Stimulated activated naive CD8-positive, alpha-beta T cell treated with anti-CD3 and anti-CD28 coated beads, Interleukin-15, amount 100 ng/mL, for 72 hours (primary cell): Measurements from ENCODE around the gene KCNB1.

Experiments
- ATAC-seq: fragments of 150-1000 bp; cut with Tn5 transposase; 2 replicates; pipeline ENCODE4 v1.10.0; 2021; ENCODE audit warnings: mild to moderate bottlenecking, moderate library complexity
- DNase-seq, 2 donors: peaks; one replicate each; pipeline ENCODE4 v3.0.0; 2021 to 2022
- H3K27ac Mint-ChIP-seq, 2 donors: one replicate each; pipeline ENCODE4 v1.8.0; 2022; ENCODE audit warnings: mild to moderate bottlenecking in 2 of 2, mixed read lengths in 2 of 2, moderate library complexity in 2 of 2
- H3K27me3 Mint-ChIP-seq: one replicate; pipeline ENCODE4 v1.8.0; 2022; ENCODE audit warnings: mixed read lengths
- H3K4me1 Mint-ChIP-seq: one replicate; pipeline ENCODE4 v1.8.0; 2022; ENCODE audit warnings: mild to moderate bottlenecking, mixed read lengths
- H3K4me3 Mint-ChIP-seq, 2 donors: one replicate each; pipeline ENCODE4 v1.8.0; 2022; ENCODE audit warnings: mild to moderate bottlenecking in 2 of 2, mixed read lengths in 2 of 2, moderate library complexity in 1 of 2
- H3K9me3 Mint-ChIP-seq, 2 donors: one replicate each; pipeline ENCODE4 v1.8.0; 2022; ENCODE audit warnings: mixed read lengths in 2 of 2

The KCNB1 gene

DNA sequence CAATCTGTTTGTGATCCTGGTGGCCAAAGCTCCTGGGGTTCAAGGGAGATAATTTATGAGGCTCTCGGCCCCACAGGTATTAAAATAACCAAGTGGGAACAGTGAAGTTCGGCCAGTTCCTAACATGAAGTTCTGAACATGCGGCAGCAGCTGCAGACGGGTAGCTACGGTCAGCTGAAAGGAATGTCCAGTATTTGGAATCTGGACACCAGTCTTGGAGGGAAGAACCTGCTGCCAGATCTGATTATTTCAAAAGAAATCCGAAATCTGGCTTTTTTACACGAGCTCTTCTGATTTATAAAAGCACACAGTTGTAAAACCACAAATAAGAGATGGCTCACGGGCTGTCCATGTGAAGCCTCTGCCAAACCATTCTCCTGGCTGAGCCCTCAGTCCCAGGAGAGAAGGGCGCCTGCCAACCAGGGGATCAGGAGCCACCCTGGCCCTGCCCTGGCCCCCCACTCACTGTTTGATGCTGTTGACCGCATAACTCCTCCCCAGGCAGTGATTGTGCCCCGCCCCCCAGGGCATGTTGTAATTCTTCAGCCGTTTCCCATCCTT lies 28.2 kb upstream of the KCNB1 start:
- H3K27ac Mint-ChIP-seq, result no peak overlapping the region
- peaks cover 51% of the 10 kb centered on the region for H3K27me3 Mint-ChIP-seq
- DNase-seq (no peak), ATAC-seq (no peak)
- H3K4me1 Mint-ChIP-seq, result peaks cover 7% of the 10 kb centered on the region
- H3K9me3 Mint-ChIP-seq, result no peaks in the 10 kb centered on the region
- H3K4me3 Mint-ChIP-seq, result no peak overlapping the region

GRCh38 chr20:49508435-49509199 lies 26.1 kb upstream of the KCNB1 start:
- H3K27me3 Mint-ChIP-seq, result peaks cover 42% of the 10 kb centered on the region
- H3K27ac Mint-ChIP-seq, result peak overlapping the region in 1 of 2 donors; percentile 42
- H3K4me3 Mint-ChIP-seq, result no peak overlapping the region
- no peak for ATAC-seq
- peaks cover 7% of the 10 kb centered on the region for H3K4me1 Mint-ChIP-seq
- H3K9me3 Mint-ChIP-seq, result no peaks in the 10 kb centered on the region
- DNase-seq, result peak in 1 of 2 donors; percentile 7

DNA sequence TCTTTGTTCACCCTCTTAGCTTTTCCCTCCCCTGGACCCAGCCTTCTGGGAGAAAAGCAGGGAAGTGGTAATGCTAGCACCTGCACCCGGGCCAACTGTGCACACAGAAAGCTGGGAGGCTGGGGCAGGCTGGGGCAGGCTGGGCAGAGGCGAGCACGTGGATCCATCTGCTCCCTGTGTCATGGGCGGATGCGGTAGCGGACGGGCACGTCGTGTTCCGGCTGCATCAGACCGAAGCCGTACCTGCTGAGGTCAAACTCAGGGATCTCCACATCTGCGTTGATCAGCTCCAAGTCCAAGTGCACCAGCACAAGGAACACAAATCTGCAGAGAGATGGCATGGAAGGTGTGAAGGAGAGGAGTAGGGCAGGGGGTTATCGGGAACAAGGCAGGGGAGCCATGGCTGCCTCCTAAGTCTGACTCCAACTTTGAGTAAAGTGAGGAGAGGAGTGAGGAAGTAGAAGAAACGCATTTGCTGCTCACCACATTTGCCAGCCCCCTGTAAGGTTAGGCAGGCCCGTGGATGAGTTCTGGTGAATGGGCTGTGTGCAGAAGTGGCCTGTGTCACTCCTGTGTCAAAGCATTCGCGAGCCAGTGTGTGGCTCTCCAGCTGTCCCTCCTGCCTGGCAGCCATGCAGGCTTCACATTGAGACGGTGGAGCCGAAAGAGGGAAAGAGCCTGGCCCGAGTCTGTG lies 25.4 kb upstream of the KCNB1 start:
- H3K4me3 Mint-ChIP-seq, result no peak overlapping the region
- DNase-seq, result no peak
- no peak for ATAC-seq
- peaks cover 40% of the 10 kb centered on the region for H3K27me3 Mint-ChIP-seq
- peaks cover 7% of the 10 kb centered on the region for H3K4me1 Mint-ChIP-seq
- H3K27ac Mint-ChIP-seq, result no peak overlapping the region
- no peaks in the 10 kb centered on the region for H3K9me3 Mint-ChIP-seq

DNA sequence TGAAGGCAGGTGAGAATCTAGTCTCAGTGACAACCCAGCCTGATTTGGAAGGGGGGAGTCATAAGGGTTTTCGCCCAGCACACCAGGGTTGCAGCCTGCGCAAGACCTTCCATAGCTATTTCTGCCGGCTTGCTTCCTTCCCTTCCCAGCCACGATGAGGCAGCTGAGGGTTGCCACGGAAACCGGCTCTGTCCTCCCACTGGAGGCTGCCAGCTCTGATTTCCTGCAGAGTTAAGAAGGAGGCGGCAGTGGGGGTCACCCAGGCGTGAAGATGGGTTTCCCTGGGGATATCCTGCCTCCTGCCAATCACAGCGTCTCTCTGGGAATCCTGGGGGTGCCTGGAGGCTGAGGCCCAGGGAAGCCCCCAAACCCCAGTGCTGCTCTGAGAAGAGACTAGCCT lies 23.1 kb upstream of the KCNB1 start:
- Mint-ChIP-seq H3K27ac (no peak overlapping the region), H3K27me3 (peaks cover 40% of the 10 kb centered on the region), H3K4me1 (peaks cover 7% of the 10 kb centered on the region), H3K9me3 (no peaks in the 10 kb centered on the region), H3K4me3 (no peak overlapping the region)
- no peak for DNase-seq
- no peak for ATAC-seq

- no peak overlapping the region for H3K27ac Mint-ChIP-seq
- peaks cover 30% of the 10 kb centered on the region for H3K27me3 Mint-ChIP-seq
- DNase-seq, result no peak
- no peak for ATAC-seq
- no peaks in the 10 kb centered on the region for H3K9me3 Mint-ChIP-seq
- peaks cover under 1% of the 10 kb centered on the region for H3K4me1 Mint-ChIP-seq
- no peak overlapping the region for H3K4me3 Mint-ChIP-seq
These were observed 20.7 kb upstream of the KCNB1 start for GRCh38 chr20:49503176-49503575.

GRCh38 chr20:49501917-49502316 lies 19.4 kb upstream of the KCNB1 start:
- DNase-seq (no peak), ATAC-seq (no peak)
- H3K27ac Mint-ChIP-seq, result no peak overlapping the region
- H3K4me1 Mint-ChIP-seq, result no peaks in the 10 kb centered on the region
- H3K27me3 Mint-ChIP-seq, result peaks cover 30% of the 10 kb centered on the region
- H3K9me3 Mint-ChIP-seq, result no peaks in the 10 kb centered on the region
- H3K4me3 Mint-ChIP-seq, result no peak overlapping the region

GRCh38 chr20:49497398-49497669 lies 14.9 kb upstream of the KCNB1 start:
- ATAC-seq, result no peak
- no peak for DNase-seq
- no peaks in the 10 kb centered on the region for H3K9me3 Mint-ChIP-seq
- H3K27me3 Mint-ChIP-seq, result peaks cover 29% of the 10 kb centered on the region
- no peaks in the 10 kb centered on the region for H3K4me1 Mint-ChIP-seq
- H3K27ac Mint-ChIP-seq, result no peak overlapping the region
- no peak overlapping the region for H3K4me3 Mint-ChIP-seq

- Mint-ChIP-seq H3K4me3 (no peak overlapping the region), H3K9me3 (peaks cover 0 to 5% of the 10 kb centered on the region in 2 donors), H3K27ac (no peak overlapping the region), H3K27me3 (peaks cover 35% of the 10 kb centered on the region), H3K4me1 (no peaks in the 10 kb centered on the region)
- ATAC-seq (no peak), DNase-seq (no peak)
These were observed 14.3 kb upstream of the KCNB1 start for GRCh38 chr20:49496553-49497397.

DNA sequence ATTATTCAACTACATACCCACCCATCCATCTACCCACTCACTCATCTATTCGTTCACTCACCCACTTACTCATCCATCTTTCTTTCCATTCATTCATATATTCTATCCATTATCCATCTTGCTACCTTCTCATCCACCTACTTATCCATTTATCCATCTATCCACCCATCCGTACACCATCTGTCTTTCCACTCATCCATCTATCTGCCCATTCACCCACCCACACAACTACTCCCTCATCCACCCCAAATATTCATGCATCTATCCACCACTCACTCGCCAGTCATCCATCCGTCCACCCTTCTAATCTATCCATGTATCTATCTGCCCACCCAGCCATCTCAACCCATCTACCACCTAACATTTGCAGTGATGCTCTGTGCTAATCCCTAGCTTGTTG lies 13.6 kb upstream of the KCNB1 start:
- H3K27me3 Mint-ChIP-seq, result peaks cover 42% of the 10 kb centered on the region
- H3K27ac Mint-ChIP-seq, result no peak overlapping the region
- H3K4me3 Mint-ChIP-seq, result no peak overlapping the region
- DNase-seq, result no peak
- peaks cover 0 to 12% of the 10 kb centered on the region in 2 donors for H3K9me3 Mint-ChIP-seq
- H3K4me1 Mint-ChIP-seq, result no peaks in the 10 kb centered on the region
- ATAC-seq, result no peak

GRCh38 chr20:49490689-49491088 lies 8.2 kb upstream of the KCNB1 start:
- no peak overlapping the region for H3K27ac Mint-ChIP-seq
- DNase-seq (no peak), ATAC-seq (no peak)
- H3K4me1 Mint-ChIP-seq, result no peaks in the 10 kb centered on the region
- H3K4me3 Mint-ChIP-seq, result no peak overlapping the region
- peaks cover 59% of the 10 kb centered on the region for H3K27me3 Mint-ChIP-seq
- H3K9me3 Mint-ChIP-seq, result peaks cover 10 to 24% of the 10 kb centered on the region in 2 donors

DNA sequence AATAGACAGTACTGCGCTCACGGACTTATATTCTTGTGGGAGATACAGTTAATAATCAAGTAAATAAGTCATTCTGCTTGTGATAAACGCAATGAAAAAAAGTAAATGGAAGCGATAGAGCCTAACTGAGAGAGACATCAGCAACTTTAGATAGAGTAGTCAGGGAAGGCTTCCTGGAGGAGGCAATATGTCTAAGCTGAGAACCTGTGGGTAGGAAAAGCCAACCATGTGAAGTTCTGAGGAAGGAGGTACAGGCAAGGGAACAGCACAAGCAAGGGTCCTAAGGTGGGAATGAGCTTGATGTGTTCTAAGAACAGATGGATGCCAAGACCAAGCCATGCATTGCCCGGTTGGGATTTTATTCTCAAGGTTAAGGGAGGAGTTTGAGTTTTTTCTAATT lies 7.2 kb upstream of the KCNB1 start:
- Mint-ChIP-seq H3K9me3 (peaks cover 10 to 24% of the 10 kb centered on the region in 2 donors), H3K4me1 (no peaks in the 10 kb centered on the region), H3K27me3 (peaks cover 67% of the 10 kb centered on the region), H3K4me3 (no peak overlapping the region), H3K27ac (no peak overlapping the region)
- ATAC-seq (no peak), DNase-seq (no peak)

DNA sequence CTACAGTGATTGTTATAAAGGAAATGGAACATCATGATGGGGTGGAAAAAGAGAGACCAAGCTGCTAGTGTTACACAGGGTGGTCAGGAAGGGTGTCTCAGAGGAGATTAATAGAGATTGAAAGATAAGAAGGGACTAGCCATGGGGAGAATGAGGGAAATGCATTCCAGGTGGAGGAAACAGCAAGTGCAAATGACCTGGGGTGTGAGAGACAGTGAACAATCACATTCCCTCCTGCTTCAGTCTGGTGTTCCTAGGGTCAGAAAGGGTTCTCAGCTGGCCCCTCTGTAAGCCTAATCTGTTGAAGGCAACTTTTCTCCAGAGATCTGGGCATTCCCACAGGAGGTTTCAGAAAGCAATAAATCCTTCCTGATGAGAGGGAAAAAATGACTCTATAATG lies 3.6 kb upstream of the KCNB1 start:
- Mint-ChIP-seq H3K4me3 (no peak overlapping the region), H3K9me3 (peaks cover 10 to 12% of the 10 kb centered on the region in 2 donors)

GRCh38 chr20:49485563-49485962 lies 3.1 kb upstream of the KCNB1 start:
- DNase-seq, result no peak
- H3K27me3 Mint-ChIP-seq, result peaks cover 90% of the 10 kb centered on the region
- H3K27ac Mint-ChIP-seq, result no peak overlapping the region
- no peak for ATAC-seq
- peaks cover 10 to 12% of the 10 kb centered on the region in 2 donors for H3K9me3 Mint-ChIP-seq
- H3K4me3 Mint-ChIP-seq, result no peak overlapping the region
- H3K4me1 Mint-ChIP-seq, result peaks cover 14% of the 10 kb centered on the region

More for the DNA sequence above, 3.6 kb upstream of the KCNB1 start:
- Mint-ChIP-seq H3K27me3 (peaks cover 86% of the 10 kb centered on the region), H3K4me1 (peaks cover 14% of the 10 kb centered on the region), H3K27ac (no peak overlapping the region)
- ATAC-seq (no peak), DNase-seq (no peak)

DNA sequence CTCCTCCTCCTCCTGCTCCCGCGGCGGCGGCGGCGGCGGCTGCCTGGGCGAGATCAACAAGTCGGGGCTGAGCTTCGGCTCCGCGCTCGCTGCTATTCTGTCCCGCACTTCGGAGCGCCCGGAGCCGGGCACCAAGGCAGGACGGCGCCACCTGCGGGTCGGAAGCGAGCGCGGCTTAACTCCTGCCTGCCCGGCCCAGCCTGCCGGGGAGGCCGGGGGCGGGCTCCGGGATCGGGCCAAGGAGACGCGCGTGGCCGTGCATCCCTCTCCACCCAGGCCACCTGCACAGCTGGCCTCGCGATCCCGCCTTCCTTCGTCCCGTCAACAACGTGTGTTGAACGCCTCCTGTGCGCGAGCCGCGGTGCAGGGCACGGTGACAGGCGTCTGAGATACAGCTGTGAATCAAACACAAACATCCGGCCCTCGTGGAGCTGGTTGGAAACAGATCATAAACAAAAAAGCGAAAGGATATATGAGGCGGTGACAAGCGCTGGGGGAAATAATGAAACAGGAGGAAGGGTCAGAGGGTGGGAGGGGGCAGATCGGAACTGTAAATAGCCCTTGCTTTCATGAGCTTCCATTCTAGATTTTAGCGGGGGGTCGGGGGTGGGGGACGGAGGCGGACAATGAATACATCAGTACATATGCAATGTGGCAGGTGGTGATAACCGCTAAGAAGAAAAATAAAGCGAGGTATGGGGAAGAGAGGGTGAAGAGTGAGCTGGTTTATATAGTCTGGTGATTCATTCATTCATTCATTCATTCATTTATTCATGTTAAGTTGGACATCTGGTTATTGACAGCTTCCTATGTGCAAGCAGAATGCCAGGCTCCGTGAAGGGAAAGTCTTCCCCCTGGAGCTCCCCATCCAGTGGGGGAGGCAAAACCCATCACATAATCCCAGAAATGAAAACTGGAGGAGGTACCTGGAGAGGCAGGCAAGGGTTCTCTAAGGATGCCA lies 2.0 kb upstream of the KCNB1 start:
- peaks cover 4 to 5% of the 10 kb centered on the region in 2 donors for H3K9me3 Mint-ChIP-seq
- peaks cover 92% of the 10 kb centered on the region for H3K27me3 Mint-ChIP-seq
- ATAC-seq (peak; percentile 95), DNase-seq (peak; percentile 70 to 72)
- peaks cover 14% of the 10 kb centered on the region for H3K4me1 Mint-ChIP-seq
- H3K4me3 Mint-ChIP-seq, result peak overlapping the region; percentile 74 to 81
- H3K27ac Mint-ChIP-seq, result no peak overlapping the region

DNA sequence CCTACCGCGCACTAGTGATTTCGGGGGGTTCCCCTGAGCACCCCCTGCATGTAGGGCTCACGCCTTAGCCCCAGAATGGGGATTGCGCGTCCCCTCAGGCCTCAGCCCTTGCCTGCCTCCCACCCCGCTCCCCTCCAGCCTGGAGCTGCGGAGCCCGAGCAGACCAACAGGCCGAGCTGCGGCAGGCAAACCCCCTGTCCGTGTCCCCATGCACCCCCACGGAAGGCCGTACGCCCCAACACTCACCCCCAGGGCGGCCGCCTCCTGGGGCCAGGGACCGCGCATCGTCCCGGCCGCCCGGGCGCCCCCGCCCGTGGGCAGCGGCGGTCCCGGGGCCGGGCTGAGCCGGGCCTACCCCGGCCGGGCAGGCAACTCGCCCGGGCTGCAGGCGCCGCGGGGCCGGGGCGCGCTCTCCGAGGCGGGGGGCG lies 1.2 kb upstream of the KCNB1 start:
- H3K4me1 Mint-ChIP-seq, result peaks cover 14% of the 10 kb centered on the region
- peaks cover 92% of the 10 kb centered on the region for H3K27me3 Mint-ChIP-seq
- no peaks in the 10 kb centered on the region for H3K9me3 Mint-ChIP-seq
- H3K4me3 Mint-ChIP-seq, result no peak overlapping the region
- peak; percentile 36 for ATAC-seq
- no peak overlapping the region for H3K27ac Mint-ChIP-seq
- DNase-seq, result no peak
